ENCODE measurements around the gene TNFSF9. TPM values are rescaled to one million over a fixed set of nuclear protein-coding genes. Genes with fewer than 3 reads are reported as not detected.
"Not testable (repeated sequence)": the region's sequence is repeated elsewhere in the genome, so short reads cannot be mapped to it uniquely, and the experiment has no call there.

The TNFSF9 gene
- total and polyA plus RNA-seq, 12 donors: 0.13 to 0.88 (median 0.21) TPM; not detected in 3

DNA sequence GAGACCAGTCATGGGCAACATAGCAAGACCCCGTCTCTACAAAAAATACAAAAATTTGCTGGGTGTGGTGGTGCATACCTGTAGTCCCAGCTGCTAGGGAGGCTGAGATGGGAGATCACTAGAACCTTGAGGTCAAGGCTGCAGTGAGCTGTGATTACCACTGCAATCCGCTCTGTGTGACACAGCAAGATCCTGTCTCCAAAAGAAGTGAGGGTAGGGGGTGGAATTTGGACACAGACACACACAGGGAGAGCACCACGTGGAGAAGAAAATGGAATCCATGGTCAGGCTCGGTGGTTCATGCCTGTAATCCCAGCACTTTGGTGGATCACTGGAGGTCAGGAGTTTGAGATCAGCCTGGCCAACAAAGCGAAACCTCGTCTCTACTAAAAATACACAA lies 8.7 kb downstream of the TNFSF9 start:
- Histone ChIP-seq H3K4me3 (no peak overlapping the region), H3K4me1 (peaks cover 0 to 9% (median 0%) of the 10 kb centered on the region in 9 donors), H3K9me3 (peaks cover 0 to 9% (median 0%) of the 10 kb centered on the region in 11 donors), H3K27me3 (peaks cover 0 to 50% (median 9%) of the 10 kb centered on the region in 7 donors), H3K36me3 (no peaks in the 10 kb centered on the region), H3K27ac (no peak overlapping the region)
- ATAC-seq (no peak), DNase-seq (no peak)
- 81 to 86% methylated on average over 6 of the region's 6 CpGs for WGBS, 2 donors
- TF ChIP-seq, protein P1, sequence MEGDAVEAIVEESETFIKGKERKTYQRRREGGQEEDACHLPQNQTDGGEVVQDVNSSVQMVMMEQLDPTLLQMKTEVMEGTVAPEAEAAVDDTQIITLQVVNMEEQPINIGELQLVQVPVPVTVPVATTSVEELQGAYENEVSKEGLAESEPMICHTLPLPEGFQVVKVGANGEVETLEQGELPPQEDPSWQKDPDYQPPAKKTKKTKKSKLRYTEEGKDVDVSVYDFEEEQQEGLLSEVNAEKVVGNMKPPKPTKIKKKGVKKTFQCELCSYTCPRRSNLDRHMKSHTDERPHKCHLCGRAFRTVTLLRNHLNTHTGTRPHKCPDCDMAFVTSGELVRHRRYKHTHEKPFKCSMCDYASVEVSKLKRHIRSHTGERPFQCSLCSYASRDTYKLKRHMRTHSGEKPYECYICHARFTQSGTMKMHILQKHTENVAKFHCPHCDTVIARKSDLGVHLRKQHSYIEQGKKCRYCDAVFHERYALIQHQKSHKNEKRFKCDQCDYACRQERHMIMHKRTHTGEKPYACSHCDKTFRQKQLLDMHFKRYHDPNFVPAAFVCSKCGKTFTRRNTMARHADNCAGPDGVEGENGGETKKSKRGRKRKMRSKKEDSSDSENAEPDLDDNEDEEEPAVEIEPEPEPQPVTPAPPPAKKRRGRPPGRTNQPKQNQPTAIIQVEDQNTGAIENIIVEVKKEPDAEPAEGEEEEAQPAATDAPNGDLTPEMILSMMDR (IDR thresholded peaks at IDR 0.05): no peak
- intact Hi-C loops (cut with DNase I): no loop called here

DNA sequence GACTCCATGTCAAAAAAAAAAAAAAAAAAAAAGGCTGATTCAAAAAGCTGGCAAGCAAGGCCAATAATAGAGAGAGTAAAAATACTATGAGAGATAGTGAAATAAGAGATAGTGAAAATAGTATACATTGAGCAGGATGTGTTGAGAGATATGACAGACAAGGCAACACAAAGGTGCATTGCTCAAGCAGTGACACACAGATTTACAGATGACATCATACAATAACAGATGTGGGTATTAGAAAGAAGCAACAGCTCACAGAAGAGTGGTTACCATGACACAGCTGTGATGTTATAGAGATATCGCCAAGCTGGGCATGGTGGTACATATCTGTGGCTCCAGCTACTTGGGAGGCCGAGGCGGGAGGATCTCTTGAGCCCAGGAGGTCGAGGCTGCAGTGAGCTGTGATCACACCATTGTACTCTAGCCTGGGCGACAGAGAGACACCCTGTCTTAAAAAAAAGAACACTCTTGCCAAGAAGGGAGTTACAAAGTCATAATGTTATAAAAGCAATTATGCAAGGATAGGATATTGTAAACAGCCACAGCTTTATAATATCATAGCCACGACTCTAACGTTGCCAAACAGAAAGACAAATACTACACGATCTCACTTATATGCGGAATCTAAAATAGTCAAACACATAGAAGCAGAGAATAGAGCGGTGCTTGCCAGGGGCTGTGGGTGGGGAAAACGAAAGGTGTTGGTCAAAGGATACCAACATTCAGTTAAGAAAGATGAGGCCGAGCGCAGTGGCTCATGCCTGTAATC lies 10.3 kb downstream of the TNFSF9 start:
- no peak for DNase-seq
- Histone ChIP-seq H3K36me3 (no peaks in the 10 kb centered on the region), H3K27me3 (peaks cover 0 to 38% (median 4%) of the 10 kb centered on the region in 7 donors), H3K9me3 (peaks cover 0 to 7% (median 0%) of the 10 kb centered on the region in 11 donors), H3K4me3 (no peak overlapping the region), H3K27ac (no peak overlapping the region), H3K4me1 (peaks cover 0 to 8% (median 0%) of the 10 kb centered on the region in 9 donors)
- intact Hi-C loops (cut with DNase I): no loop called here
- no peak for ATAC-seq
- 79 to 87% methylated on average over 13 of the region's 13 CpGs for WGBS, 2 donors
- TF ChIP-seq, protein P1 (IDR thresholded peaks at IDR 0.05): no peak

DNA sequence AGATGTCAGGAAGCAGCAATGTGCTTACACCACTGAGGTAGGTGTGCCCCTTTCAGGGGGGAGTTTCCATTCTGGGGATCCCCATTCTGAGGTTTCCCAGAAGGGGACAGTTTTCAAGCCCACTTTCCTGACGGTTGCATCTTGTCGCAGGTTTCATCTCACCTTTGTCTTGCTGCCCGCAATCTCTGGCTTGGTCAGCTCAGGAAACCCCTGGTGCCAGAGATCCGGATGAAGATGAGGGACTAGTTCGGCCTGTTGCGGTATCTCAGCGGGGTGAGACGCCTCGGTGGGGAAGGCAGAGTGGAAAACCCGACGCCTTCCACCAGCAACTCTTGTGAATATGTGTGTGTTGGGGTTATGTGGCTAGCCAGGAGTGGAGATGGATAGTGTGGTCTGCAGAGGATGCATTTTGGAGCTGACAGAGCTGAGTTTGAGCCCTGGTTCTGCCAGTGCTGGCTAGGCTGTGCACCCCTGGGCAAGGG lies 13.1 kb downstream of the TNFSF9 start:
- no peaks in the 10 kb centered on the region for H3K4me1 ChIP-seq
- TF ChIP-seq, protein P1 (IDR thresholded peaks at IDR 0.05): no peak
- no peak for DNase-seq
- H3K9me3 ChIP-seq: peaks cover 0 to 8% (median 0%) of the 10 kb centered on the region in 11 donors
- 70% methylated on average over 11 of the region's 11 CpGs for WGBS, 2 donors
- H3K36me3 ChIP-seq: no peaks in the 10 kb centered on the region
- no peak overlapping the region for H3K27ac ChIP-seq
- intact Hi-C loops (cut with DNase I): no loop called here
- no peak overlapping the region for H3K4me3 ChIP-seq
- ATAC-seq: no peak
- peaks cover 0 to 24% (median 4%) of the 10 kb centered on the region in 7 donors for H3K27me3 ChIP-seq

DNA sequence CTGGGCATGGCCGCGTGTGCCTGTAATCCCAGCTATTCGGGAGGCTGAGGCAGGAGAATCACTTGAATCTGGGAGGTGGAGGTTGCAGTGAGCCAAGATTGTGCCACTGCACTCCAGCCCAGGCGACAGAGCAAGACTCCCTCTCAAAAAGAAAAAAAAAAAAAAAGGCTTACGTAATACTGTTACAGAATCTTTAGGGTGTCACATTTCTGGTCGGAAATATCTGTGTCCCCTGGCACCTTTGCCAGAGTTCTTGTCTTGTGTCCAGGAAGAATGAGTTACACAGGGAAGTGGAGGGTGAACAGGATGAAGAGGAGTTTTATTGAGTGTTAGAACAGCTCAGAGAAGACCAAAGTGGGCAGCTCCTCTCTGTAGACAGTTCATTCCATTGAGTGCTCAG lies 19.9 kb downstream of the TNFSF9 start:
- intact Hi-C loops (cut with DNase I); H3K4me1 ChIP-seq; ATAC-seq; DNase-seq; H3K27ac ChIP-seq; H3K9me3 ChIP-seq; H3K36me3 ChIP-seq; H3K4me3 ChIP-seq: not testable (repeated sequence)
- 87 to 90% methylated on average over 6 of the region's 6 CpGs for WGBS, 2 donors
- peaks cover 0 to 30% (median 13%) of the 10 kb centered on the region in 7 donors for H3K27me3 ChIP-seq

DNA sequence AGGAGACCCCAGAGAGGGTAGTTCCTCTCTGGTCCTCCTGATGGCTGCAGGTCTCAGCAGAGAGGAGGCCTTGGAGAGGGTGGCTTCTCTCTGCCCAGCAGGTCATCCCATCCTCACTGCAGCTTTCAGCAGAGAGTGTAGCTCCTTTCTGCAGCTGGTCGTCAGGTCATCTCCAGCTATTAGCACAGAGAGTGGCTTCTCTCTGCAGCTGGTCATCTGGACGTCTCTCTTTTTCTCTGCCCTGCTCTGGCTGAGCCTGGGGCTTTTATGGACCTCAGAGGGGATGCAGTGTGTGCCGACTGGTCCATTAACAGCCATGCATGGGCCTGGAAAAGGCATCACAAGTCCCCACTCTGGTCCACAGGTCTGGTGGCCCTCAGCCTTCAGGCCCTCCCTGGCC lies 20.3 kb downstream of the TNFSF9 start:
- Histone ChIP-seq H3K4me1 (peaks cover 0 to 10% (median 0%) of the 10 kb centered on the region in 9 donors), H3K27me3 (peaks cover 0 to 35% (median 13%) of the 10 kb centered on the region in 7 donors), H3K4me3 (no peak overlapping the region), H3K36me3 (no peaks in the 10 kb centered on the region), H3K27ac (no peak overlapping the region), H3K9me3 (peaks cover 0 to 8% (median 0%) of the 10 kb centered on the region in 11 donors)
- 83 to 89% methylated on average over 3 of the region's 3 CpGs for WGBS, 2 donors
- TF ChIP-seq, protein P1 (IDR thresholded peaks at IDR 0.05): no peak
- no peak for DNase-seq
- intact Hi-C loops (cut with DNase I): no loop called here
- no peak for ATAC-seq

Measured in heart right ventricle (tissue), 16 donors.